ENCODE results near the gene PTPRA. TPM values are rescaled to one million over a fixed set of nuclear protein-coding genes. Genes with fewer than 3 reads are reported as not detected.

PTPRA gene
- total RNA-seq, 6 experiments from 2014 or later, result 15.7 to 22.1 (median 18.6) TPM

- H3K27me3 ChIP-seq, result no peaks in the 10 kb centered on the region
- no peaks in the 10 kb centered on the region for H3K36me3 ChIP-seq
- no peak for TF ChIP-seq CTCF (IDR thresholded peaks at IDR 0.05)
- peak; percentile 64 for TF ChIP-seq POLR2A (IDR thresholded peaks at IDR 0.05)
- peaks cover 0 to 17% (median 2%) of the 10 kb centered on the region in 4 donors for H3K4me1 ChIP-seq
- no CpG with 5 or more reads among the region's 98 CpGs for WGBS (ENCODE audit: insufficient coverage, low coverage, low lambda C conversion rate, missing lambda C conversion rate)
- peak; percentile 89 to 91 (median 90) for DNase-seq
- H3K27ac ChIP-seq, result peak within 1 kb of the TSS; percentile 71 to 93 (median 83)
- H3K9me3 ChIP-seq, result no peaks in the 10 kb centered on the region
- H3K4me3 ChIP-seq, result peak within 1 kb of the TSS; percentile 83 to 97 (median 96)
- ATAC-seq, result peak; percentile 97 to 98 (median 98)
- intact Hi-C loops (cut with DNase I), result no loop called here
Observed at GRCh38 chr20:2840138-2840966, 32.9 kb upstream of the PTPRA start, which contains the start of the genes PCED1A and VPS16. PCED1A (minus strand) TSS chr20:2840655; CDS start chr20:2839912, 743 bp downstream. VPS16 (plus strand) TSS chr20:2840745; CDS start chr20:2840775, 30 bp downstream.

GRCh38 chr20:2840967-2841531 is 32.2 kb upstream of the PTPRA start:
- intact Hi-C loops (cut with DNase I), result no loop called here
- Histone ChIP-seq H3K4me1 (peaks cover 0 to 17% (median 2%) of the 10 kb centered on the region in 4 donors), H3K27ac (peak overlapping the region; percentile 71 to 93 (median 83)), H3K36me3 (no peaks in the 10 kb centered on the region), H3K9me3 (no peaks in the 10 kb centered on the region), H3K27me3 (no peaks in the 10 kb centered on the region), H3K4me3 (peak overlapping the region; percentile 83 to 97 (median 96))
- ATAC-seq, result peak; percentile 53 to 71 (median 58)
- TF ChIP-seq POLR2A (IDR thresholded peaks at IDR 0.05) (no peak), CTCF (IDR thresholded peaks at IDR 0.05) (no peak)
- peak in 2 of 3 donors; percentile 60 to 74 for DNase-seq
- 15% methylated on average over 9 of the region's 33 CpGs for WGBS (ENCODE audit: insufficient coverage, low coverage, low lambda C conversion rate, missing lambda C conversion rate)

- no peak overlapping the region for H3K4me3 ChIP-seq
- ATAC-seq, result no peak
- 77% methylated on average over 2 of the region's 2 CpGs for WGBS (ENCODE audit: insufficient coverage, low coverage, low lambda C conversion rate, missing lambda C conversion rate)
- DNase-seq, result no peak
- H3K4me1 ChIP-seq, result peaks cover 0 to 9% (median 0%) of the 10 kb centered on the region in 4 donors
- intact Hi-C loops (cut with DNase I), result no loop called here
- no peak overlapping the region for H3K27ac ChIP-seq
- H3K9me3 ChIP-seq, result no peaks in the 10 kb centered on the region
- TF ChIP-seq CTCF (IDR thresholded peaks at IDR 0.05), result no peak
- TF ChIP-seq POLR2A (IDR thresholded peaks at IDR 0.05), result no peak
- H3K36me3 ChIP-seq, result no peaks in the 10 kb centered on the region
- H3K27me3 ChIP-seq, result no peaks in the 10 kb centered on the region
Observed at GRCh38 chr20:2845607-2846006, 27.7 kb upstream of the PTPRA start.

- no peak for TF ChIP-seq POLR2A (IDR thresholded peaks at IDR 0.05)
- no peak for TF ChIP-seq CTCF (IDR thresholded peaks at IDR 0.05)
- 100% methylated on average over 3 of the region's 5 CpGs for WGBS (ENCODE audit: insufficient coverage, low coverage, low lambda C conversion rate, missing lambda C conversion rate)
- peaks cover 0 to 3% (median 0%) of the 10 kb centered on the region in 4 donors for H3K4me1 ChIP-seq
- H3K27me3 ChIP-seq, result no peaks in the 10 kb centered on the region
- H3K4me3 ChIP-seq, result no peak overlapping the region
- DNase-seq (no peak), ATAC-seq (no peak)
- no peaks in the 10 kb centered on the region for H3K36me3 ChIP-seq
- no peak overlapping the region for H3K27ac ChIP-seq
- no peaks in the 10 kb centered on the region for H3K9me3 ChIP-seq
- intact Hi-C loops (cut with DNase I), result no loop called here
Observed at GRCh38 chr20:2846698-2847097, 26.6 kb upstream of the PTPRA start.

Data from right lobe of liver (tissue), 6 donors.